GM18517 (cell line): ENCODE results near the gene ALDH18A1.
"Not testable (repeated sequence)": the region's sequence is repeated elsewhere in the genome, so short reads cannot be mapped to it uniquely, and the experiment has no call there.

Experiments used
- ATAC-seq: cut with Tn5 transposase; IDR thresholded peaks from one replicate; pipeline ENCODE4 v1.9.1; 2021; ENCODE audit warnings: mild to moderate bottlenecking, moderate library complexity; ENCODE audit not compliant: unreplicated experiment

The ALDH18A1 gene

GRCh38 chr10:95651346-95652060, 5.0 kb downstream of the ALDH18A1 start:
- no peak for ATAC-seq

GRCh38 chr10:95650232-95650631, 6.3 kb downstream of the ALDH18A1 start:
- ATAC-seq: no peak

GRCh38 chr10:95648138-95648537, 8.4 kb downstream of the ALDH18A1 start:
- ATAC-seq: no peak

- ATAC-seq: no peak
Measured at GRCh38 chr10:95646160-95646559, 10.4 kb downstream of the ALDH18A1 start.

GRCh38 chr10:95644901-95645300, 11.6 kb downstream of the ALDH18A1 start:
- ATAC-seq: no peak

GRCh38 chr10:95640891-95641315, 15.6 kb downstream of the ALDH18A1 start:
- no peak for ATAC-seq

GRCh38 chr10:95637911-95638310, 18.6 kb downstream of the ALDH18A1 start:
- no peak for ATAC-seq

GRCh38 chr10:95637140-95637539, 19.4 kb downstream of the ALDH18A1 start:
- ATAC-seq: no peak

- no peak for ATAC-seq
Measured at GRCh38 chr10:95635319-95635733, 21.2 kb downstream of the ALDH18A1 start.

GRCh38 chr10:95628786-95629185, 27.7 kb downstream of the ALDH18A1 start:
- no peak for ATAC-seq

GRCh38 chr10:95626500-95626899, 30.0 kb downstream of the ALDH18A1 start:
- no peak for ATAC-seq

- ATAC-seq: not testable (repeated sequence)
Measured at GRCh38 chr10:95620415-95620814, 36.1 kb downstream of the ALDH18A1 start.

- ATAC-seq: no peak
Measured at GRCh38 chr10:95618101-95618500, 38.4 kb downstream of the ALDH18A1 start.

- ATAC-seq: no peak
Measured at GRCh38 chr10:95616446-95616845, 40.1 kb downstream of the ALDH18A1 start.

GRCh38 chr10:95613330-95613729, 43.2 kb downstream of the ALDH18A1 start:
- no peak for ATAC-seq

GRCh38 chr10:95610727-95611126, 45.8 kb downstream of the ALDH18A1 start:
- no peak for ATAC-seq

GRCh38 chr10:95606922-95607321, 49.6 kb downstream of the ALDH18A1 start:
- ATAC-seq: no peak

- no peak for ATAC-seq
Measured at GRCh38 chr10:95605163-95605562, 51.3 kb downstream of the ALDH18A1 start.

- no peak for ATAC-seq
Measured at GRCh38 chr10:95604630-95605029, 51.9 kb downstream of the ALDH18A1 start.

GRCh38 chr10:95602382-95602781, 54.1 kb downstream of the ALDH18A1 start:
- no peak for ATAC-seq

GRCh38 chr10:95601116-95601719, 55.3 kb downstream of the ALDH18A1 start:
- ATAC-seq: no peak

- ATAC-seq: no peak
Measured at GRCh38 chr10:95600158-95600557, 56.4 kb downstream of the ALDH18A1 start.

GRCh38 chr10:95597788-95598187, 58.7 kb downstream of the ALDH18A1 start:
- ATAC-seq: no peak
